ENCODE measurements around the gene RBM34. TPM values are rescaled to one million over a fixed set of nuclear protein-coding genes. Genes with fewer than 3 reads are reported as not detected.

Gene RBM34
- total and polyA plus RNA-seq, 2 donors (not counting 3 experiments of a cell fraction or from before 2014, with no cell fraction given) = 16.1 to 80.7 TPM

DNA sequence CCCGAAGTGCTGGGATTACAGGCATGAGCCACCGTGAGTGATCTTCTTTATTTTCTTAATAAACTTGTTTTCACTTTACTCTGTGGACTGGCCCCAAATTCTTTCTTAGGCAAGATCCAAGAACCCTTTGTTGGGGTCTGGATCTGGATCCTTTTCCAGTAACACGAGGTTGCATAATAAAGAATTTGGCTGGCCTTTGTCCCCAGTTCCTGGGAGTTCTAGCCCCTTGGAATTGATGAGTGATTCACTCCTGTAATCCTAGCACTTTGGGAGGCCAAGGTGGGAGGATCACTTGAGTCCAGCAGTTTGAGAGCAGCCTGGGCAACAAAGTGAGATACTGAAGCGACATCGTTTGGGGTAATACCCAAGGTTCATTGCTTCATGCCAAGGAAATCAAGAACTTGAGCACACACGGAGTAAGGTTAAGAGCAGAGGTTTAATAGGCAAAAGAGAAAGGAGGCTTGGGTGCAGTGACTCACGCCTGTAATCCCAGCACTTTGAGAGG is 30.2 kb downstream of the RBM34 start:
- DNase-seq (ENCODE audit: low read depth, low spot score) (no peak), FAIRE-seq (no peak)
- Histone ChIP-seq H3K27me3 (ENCODE audit: control insufficient read depth in 2 of 2, insufficient read depth in 2 of 2, low read length in 2 of 2) (no peaks in the 10 kb centered on the region), H3K9ac (replicated peaks; ENCODE audit: extremely low read depth, insufficient read depth, low read length) (no peak overlapping the region), H3K79me2 (ENCODE audit: control insufficient read depth, insufficient read depth, low read length) (peaks cover 28% of the 10 kb centered on the region), H2AFZ (ENCODE audit: low read depth, low read length) (no peak overlapping the region), H3K9me3 (replicated peaks; ENCODE audit: control insufficient read depth, insufficient read depth, low read length) (no peaks in the 10 kb centered on the region), H3K9me1 (replicated peaks; ENCODE audit: control insufficient read depth, extremely low read depth, insufficient read depth, low read length) (no peaks in the 10 kb centered on the region), H3K4me2 (ENCODE audit: insufficient read depth, low read length) (no peak overlapping the region), H4K20me1 (replicated peaks; ENCODE audit: control insufficient read depth, extremely low read depth, insufficient read depth, low read length) (peaks cover 2% of the 10 kb centered on the region), H3K27ac (ENCODE audit: insufficient read depth, low read depth, low read length) (no peak overlapping the region), H3K36me3 (ENCODE audit: control insufficient read depth in 2 of 2, extremely low read depth in 1 of 2, insufficient read depth in 2 of 2, low read length in 2 of 2) (peaks cover 6 to 7% of the 10 kb centered on the region in 2 experiments), H3K4me3 (replicated peaks in 1 of 3; ENCODE audit: insufficient read depth in 1 of 3, low read depth in 1 of 3, low read length in 3 of 3) (no peak overlapping the region), H3K4me1 (ENCODE audit: control insufficient read depth, extremely low read depth, insufficient read depth, low read length) (peaks cover 12% of the 10 kb centered on the region)
- ChIA-PET CTCF (interaction anchor here (1.0 kb wide), 1 partner anchor 15 kb away, joined by 3 read pairs; no protein-coding TSS in a partner anchor), POLR2A (interaction anchor here (0.7 kb wide), 1 partner anchor 22 kb away, joined by 12 read pairs; no protein-coding TSS in a partner anchor)
- dilution Hi-C loops (cut with MboI; ENCODE audit: extremely low pct_ligation_motif_present, low sequenced_read_pairs) (no loop called here), intact Hi-C loops (cut with micrococcal nuclease) (no loop called here)
- TF ChIP-seq MYC (IDR thresholded peaks at IDR 0.05; ENCODE audit: low read depth, low read length) = no peak
- TF ChIP-seq, protein P1, sequence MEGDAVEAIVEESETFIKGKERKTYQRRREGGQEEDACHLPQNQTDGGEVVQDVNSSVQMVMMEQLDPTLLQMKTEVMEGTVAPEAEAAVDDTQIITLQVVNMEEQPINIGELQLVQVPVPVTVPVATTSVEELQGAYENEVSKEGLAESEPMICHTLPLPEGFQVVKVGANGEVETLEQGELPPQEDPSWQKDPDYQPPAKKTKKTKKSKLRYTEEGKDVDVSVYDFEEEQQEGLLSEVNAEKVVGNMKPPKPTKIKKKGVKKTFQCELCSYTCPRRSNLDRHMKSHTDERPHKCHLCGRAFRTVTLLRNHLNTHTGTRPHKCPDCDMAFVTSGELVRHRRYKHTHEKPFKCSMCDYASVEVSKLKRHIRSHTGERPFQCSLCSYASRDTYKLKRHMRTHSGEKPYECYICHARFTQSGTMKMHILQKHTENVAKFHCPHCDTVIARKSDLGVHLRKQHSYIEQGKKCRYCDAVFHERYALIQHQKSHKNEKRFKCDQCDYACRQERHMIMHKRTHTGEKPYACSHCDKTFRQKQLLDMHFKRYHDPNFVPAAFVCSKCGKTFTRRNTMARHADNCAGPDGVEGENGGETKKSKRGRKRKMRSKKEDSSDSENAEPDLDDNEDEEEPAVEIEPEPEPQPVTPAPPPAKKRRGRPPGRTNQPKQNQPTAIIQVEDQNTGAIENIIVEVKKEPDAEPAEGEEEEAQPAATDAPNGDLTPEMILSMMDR (IDR thresholded peaks at IDR 0.05; ENCODE audit: extremely low read depth in 1 of 2, insufficient read depth in 1 of 2, low read depth in 1 of 2, low read length in 2 of 2) = no peak
- no peak for TF ChIP-seq GATA2 (IDR thresholded peaks at IDR 0.05; ENCODE audit: insufficient read depth, insufficient read length, low read depth, low read length)
- TF ChIP-seq, protein P2, sequence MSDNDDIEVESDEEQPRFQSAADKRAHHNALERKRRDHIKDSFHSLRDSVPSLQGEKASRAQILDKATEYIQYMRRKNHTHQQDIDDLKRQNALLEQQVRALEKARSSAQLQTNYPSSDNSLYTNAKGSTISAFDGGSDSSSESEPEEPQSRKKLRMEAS (IDR thresholded peaks at IDR 0.05; ENCODE audit: insufficient read depth, insufficient read length) = no peak
- TF ChIP-seq POLR2A (IDR thresholded peaks at IDR 0.05; ENCODE audit: low read depth, low read length) = no peak
- no peak for TF ChIP-seq JUN (IDR thresholded peaks at IDR 0.05; ENCODE audit: borderline replicate concordance, insufficient read depth, insufficient read length, low read depth)
- no peak for TF ChIP-seq EZH2 (IDR thresholded peaks at IDR 0.05; ENCODE audit: borderline replicate concordance, low read depth, low read length, severe bottlenecking)
- BruUV-seq (replicated peaks) = no TSS peak
